HG03442 (cell line): Measurements from ENCODE around the gene SWAP70.

Experiments
- ATAC-seq: cut with Tn5 transposase; IDR thresholded peaks from one replicate; pipeline ENCODE4 v1.9.1; 2021; ENCODE audit warnings: mild to moderate bottlenecking, moderate library complexity; ENCODE audit not compliant: unreplicated experiment

SWAP70 gene

GRCh38 chr11:9774109-9774508, 110.2 kb downstream of the SWAP70 start:
- ATAC-seq = no peak

GRCh38 chr11:9774591-9775397, 110.9 kb downstream of the SWAP70 start:
- ATAC-seq = no peak

- ATAC-seq = no peak
Observed at GRCh38 chr11:9775398-9775779, 111.5 kb downstream of the SWAP70 start.

DNA sequence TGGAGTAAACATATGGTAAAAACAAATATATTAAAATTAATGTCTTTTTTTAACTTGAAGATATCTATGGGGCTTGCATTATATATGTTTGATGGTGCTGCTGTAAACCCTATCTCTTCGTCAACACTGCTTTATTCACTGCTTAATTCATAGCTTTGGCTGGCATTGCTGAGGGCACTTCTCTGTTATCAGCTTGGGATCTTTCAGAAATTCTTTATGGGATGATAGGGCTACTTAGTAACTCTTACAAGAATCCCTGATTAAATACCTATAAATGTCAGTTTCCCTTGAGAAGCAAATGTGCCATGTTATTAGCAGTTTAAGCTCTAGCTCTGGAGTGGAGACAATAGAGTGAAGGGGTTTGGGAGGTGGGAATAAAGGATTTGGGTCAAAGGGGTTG, 112.3 kb downstream of the SWAP70 start:
- no peak for ATAC-seq

DNA sequence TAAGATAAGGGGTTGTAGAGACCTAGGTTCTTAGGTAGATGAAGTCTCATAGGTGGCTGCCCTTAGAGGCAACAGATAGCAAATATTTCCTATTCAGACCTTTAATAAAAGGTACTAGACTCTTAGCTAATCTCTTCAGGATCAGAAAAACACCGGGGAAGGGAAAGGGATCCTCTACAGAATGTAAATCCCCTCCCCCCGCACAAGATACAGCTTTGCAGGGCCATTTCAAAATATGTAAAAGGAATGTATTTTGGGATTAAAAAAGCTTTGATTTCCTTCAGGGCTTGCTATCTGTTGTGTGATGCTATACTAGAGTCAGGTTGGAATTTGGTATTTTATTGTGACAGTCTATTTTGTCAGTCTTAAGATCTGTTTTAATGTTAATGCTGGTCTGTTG, 113.2 kb downstream of the SWAP70 start:
- ATAC-seq = no peak

DNA sequence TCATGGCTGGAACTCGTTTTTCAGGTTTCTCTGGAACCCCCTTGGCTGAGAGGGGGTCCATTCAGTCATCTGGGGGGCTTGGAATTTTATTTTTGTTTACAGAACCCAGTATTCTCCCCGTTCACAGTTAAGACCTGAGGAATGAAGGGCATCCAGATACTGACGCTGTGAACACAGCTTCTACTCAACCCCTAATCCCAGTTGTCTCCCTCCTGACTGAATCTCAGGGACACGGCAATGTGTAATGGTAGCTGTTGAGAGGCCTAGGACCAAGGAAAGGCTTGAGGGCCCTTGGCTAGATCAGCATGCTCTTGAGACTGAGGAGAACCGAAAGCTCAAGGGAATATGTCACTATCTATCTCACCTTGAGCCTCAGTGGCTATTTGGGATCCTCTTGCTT, 113.6 kb downstream of the SWAP70 start:
- ATAC-seq = no peak

DNA sequence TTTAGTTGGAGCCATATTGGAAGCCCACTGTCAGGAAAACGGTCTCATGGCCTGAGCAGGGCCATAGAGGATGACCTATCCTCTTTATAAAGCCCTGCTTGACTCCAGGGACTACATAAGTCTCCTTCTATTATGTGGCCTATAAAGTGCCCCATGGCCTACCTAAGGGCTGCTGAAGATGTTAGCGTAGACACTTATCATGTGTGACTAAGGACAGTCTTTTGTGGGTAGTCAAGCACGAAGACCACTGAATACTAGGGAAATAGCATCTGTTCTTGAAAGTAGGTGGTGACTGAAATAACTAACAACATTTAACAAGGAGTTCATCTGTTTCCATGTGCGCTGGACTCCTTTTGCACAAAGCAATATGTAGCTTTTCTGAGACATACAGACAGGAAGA, 117.1 kb downstream of the SWAP70 start:
- ATAC-seq = no peak

GRCh38 chr11:9783986-9784385, 120.1 kb downstream of the SWAP70 start:
- ATAC-seq = no peak

DNA sequence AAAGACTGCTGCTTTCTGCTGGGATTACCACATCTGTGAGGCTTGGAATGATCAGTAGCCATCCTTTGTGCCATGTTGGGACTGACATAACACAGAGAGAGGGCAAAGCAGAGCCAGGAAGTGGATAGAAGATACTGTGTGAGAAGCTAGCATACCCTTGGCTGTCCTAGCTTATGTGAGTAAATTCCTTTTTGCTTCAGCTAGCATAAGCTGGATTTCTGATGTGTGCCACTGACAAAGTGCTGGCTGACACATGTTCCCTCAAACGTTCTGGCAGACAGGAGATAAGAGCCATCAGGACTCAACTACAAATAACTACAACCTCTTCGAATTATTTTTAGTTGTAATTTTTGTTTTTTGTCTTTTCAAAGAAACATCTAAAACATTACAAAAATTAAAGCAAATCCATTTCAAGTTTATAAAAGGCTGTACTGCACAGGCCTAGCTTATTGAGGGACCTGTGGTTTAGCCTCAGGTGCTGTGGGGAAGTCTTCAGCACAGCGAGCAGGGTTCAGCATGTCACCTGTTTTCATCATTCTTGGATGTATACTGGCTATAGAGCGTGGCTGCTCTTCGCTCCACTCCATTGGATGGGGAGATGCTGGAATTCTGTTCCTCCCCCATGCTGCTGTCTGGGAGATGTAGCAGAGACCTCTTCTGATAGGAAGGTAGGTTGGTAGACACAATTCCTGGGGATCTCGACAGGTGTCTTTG, 120.9 kb downstream of the SWAP70 start:
- no peak for ATAC-seq

- ATAC-seq = no peak
Observed at GRCh38 chr11:9787260-9787659, 123.4 kb downstream of the SWAP70 start.

- no peak for ATAC-seq
Observed at GRCh38 chr11:9787981-9788521, 124.2 kb downstream of the SWAP70 start.

GRCh38 chr11:9789910-9790309, 126.0 kb downstream of the SWAP70 start:
- ATAC-seq = no peak

GRCh38 chr11:9790703-9791102, 126.8 kb downstream of the SWAP70 start:
- no peak for ATAC-seq

DNA sequence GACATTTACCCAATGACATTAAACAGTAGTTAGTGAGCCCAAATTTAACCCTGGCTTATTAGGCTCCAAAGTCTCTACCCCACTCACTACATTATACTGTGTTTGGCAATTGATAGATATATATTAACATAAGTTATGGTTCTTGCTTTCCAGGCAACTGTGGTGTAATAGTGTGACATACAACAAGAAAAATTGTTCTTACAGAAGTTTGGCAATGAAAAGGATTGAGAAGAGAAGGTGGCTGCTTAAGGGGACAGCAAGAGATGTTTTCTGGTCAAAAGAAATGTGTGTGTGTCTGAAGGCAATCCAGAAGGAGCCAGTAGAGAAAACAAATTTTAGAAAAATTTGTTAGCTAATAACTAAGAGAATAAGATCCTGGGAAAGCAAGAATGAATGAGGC, 132.4 kb downstream of the SWAP70 start:
- ATAC-seq = no peak

DNA sequence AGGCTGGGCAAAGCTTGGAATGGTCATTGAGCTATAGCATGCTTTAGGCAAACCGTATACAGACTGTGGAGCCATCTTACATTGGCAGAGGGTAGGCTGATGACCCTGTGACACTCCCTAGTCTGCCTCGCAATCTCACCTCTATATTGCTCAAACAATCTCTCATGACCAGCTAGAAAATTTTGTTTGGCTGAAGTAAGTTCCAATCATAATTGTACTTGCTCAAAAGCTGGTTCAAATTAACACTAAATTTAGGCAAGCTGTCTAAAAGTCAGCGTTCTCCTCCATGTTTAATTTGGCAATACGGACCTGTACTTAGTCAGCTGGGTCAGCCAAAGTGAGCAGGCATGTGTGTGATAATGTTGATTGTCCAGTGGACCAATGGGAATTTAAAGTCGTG, 133.0 kb downstream of the SWAP70 start:
- no peak for ATAC-seq

GRCh38 chr11:9797300-9797699, 133.4 kb downstream of the SWAP70 start:
- no peak for ATAC-seq

GRCh38 chr11:9799886-9800285, 136.0 kb downstream of the SWAP70 start:
- no peak for ATAC-seq

DNA sequence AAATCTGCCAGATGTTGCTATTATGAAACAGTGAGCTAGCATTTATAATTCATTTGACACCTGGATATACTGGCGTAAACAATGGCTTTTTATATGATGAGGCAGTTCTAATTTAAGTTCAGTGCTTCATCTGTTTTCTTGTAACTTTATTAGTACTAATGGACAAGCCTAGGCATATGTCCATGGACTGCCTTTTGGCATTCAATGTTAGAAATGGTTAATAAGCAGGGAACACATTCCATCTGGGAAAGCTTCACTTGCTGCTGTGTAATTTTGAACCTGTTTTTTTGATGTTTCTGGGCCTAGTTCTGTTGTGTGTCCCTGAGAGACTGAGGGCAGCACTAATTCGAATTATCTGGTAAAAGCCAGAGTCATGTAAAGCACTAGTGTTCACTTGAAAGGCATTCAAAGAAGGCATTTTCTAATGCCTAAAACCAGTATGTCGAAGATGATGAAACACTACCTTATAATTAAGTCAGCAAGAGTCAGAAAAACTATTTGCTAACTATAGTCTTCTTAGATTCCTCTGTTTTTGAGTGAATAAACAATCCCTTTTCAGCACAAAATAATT, 138.5 kb downstream of the SWAP70 start:
- ATAC-seq = no peak
